Keratinocyte (primary cell): Measurements from ENCODE around the gene CNTNAP1. TPM values are rescaled to one million over a fixed set of nuclear protein-coding genes. Genes with fewer than 3 reads are reported as not detected.

Experiments
- DNase-seq: peaks from one replicate; pipeline ENCODE4 v3.0.0-alpha.2; 2011; ENCODE audit warnings: low read depth, missing footprints, low spot score
- FAIRE-seq: peaks from 2 replicates; lab custom pipeline; 2011; peaks lifted over from hg19 to GRCh38; lab: Jason Lieb, UNC
- H2AFZ ChIP-seq: 2 replicates; pipeline ENCODE4 v1.6.0; 2012; ENCODE audit warnings: low read length, control low read depth, inconsistent platforms; ENCODE audit not compliant: control insufficient read depth
- H3K27ac ChIP-seq: 2 replicates; pipeline ENCODE4 v1.5.1; 2011; ENCODE audit warnings: low read length; ENCODE audit not compliant: control insufficient read depth, insufficient read depth
- H3K27me3 ChIP-seq: 3 replicates; pipeline ENCODE4 v1.6.0; 2011; ENCODE audit warnings: low read length; ENCODE audit not compliant: control insufficient read depth, insufficient read depth; ENCODE audit errors: extremely low read depth
- H3K36me3 ChIP-seq, 2 experiments: 2 replicates in 1 of 2; 3 replicates in 1 of 2; pipeline ENCODE4 v1.5.1; 2011; ENCODE audit warnings: low read length in 2 of 2, mild to moderate bottlenecking in 1 of 2; ENCODE audit not compliant: control insufficient read depth in 2 of 2, insufficient read depth in 2 of 2; ENCODE audit errors: extremely low read depth in 1 of 2
- H3K4me1 ChIP-seq: 3 replicates; pipeline ENCODE4 v1.5.1; 2011; ENCODE audit warnings: low read length; ENCODE audit not compliant: control insufficient read depth, insufficient read depth; ENCODE audit errors: extremely low read depth
- H3K4me2 ChIP-seq: 3 replicates; pipeline ENCODE4 v1.6.0; 2011; ENCODE audit warnings: low read depth, low read length; ENCODE audit not compliant: control insufficient read depth, insufficient read depth; ENCODE audit errors: extremely low read depth
- H3K4me3 ChIP-seq, 3 experiments: fragments of 200-600 bp in 1 of 3; sonication (generic) in 1 of 3; 2 replicates in 2 of 3; 3 replicates in 1 of 3; pipeline ENCODE4 v1.5.1; 2011 to 2016; ENCODE audit warnings: low read length in 3 of 3, mild to moderate bottlenecking in 3 of 3, control low read depth in 2 of 3, inconsistent platforms in 1 of 3, low read depth in 1 of 3, mixed read lengths in 1 of 3, mixed run types in 1 of 3, moderate library complexity in 1 of 3; ENCODE audit not compliant: control insufficient read depth in 2 of 3, insufficient read depth in 2 of 3; ENCODE audit errors: extremely low read depth in 1 of 3
- H3K79me2 ChIP-seq: 2 replicates; pipeline ENCODE4 v1.6.0; 2012; ENCODE audit warnings: low read length; ENCODE audit not compliant: control insufficient read depth, insufficient read depth
- H3K9ac ChIP-seq: 3 replicates; pipeline ENCODE4 v1.6.0; 2011; ENCODE audit warnings: low read length; ENCODE audit not compliant: control insufficient read depth, insufficient read depth; ENCODE audit errors: extremely low read depth
- H3K9me1 ChIP-seq: 3 replicates; pipeline ENCODE4 v1.6.0; 2011; ENCODE audit warnings: low read length; ENCODE audit not compliant: control insufficient read depth, insufficient read depth; ENCODE audit errors: extremely low read depth
- H3K9me3 ChIP-seq: 2 replicates; pipeline ENCODE4 v1.5.1; 2012; ENCODE audit warnings: low read depth, low read length; ENCODE audit not compliant: control insufficient read depth
- H4K20me1 ChIP-seq: 3 replicates; pipeline ENCODE4 v1.6.0; 2011; ENCODE audit warnings: low read length; ENCODE audit not compliant: control insufficient read depth, insufficient read depth; ENCODE audit errors: extremely low read depth
- EZH2 ChIP-seq: IDR thresholded peaks from one replicate; pipeline ENCODE4 v1.6.1; 2012; ENCODE audit warnings: inconsistent platforms, mild to moderate bottlenecking, low read length, moderate library complexity
- dilution Hi-C: fragments of 300-500 bp; cut with MboI; formaldehyde crosslinking; loops from one replicate; pipeline ENCODE4 v1.7.0; 2020; ENCODE audit warnings: low sequenced_read_pairs; ENCODE audit not compliant: extremely low pct_ligation_motif_present
- polyA plus RNA-seq, 5 experiments: library from polyadenylated mRNA; depleted of rRNA in 3 of 5; stranded (reverse) in 3 of 5; stranded (forward) in 1 of 5; unstranded in 1 of 5; fragments of >200 nt; gene quantifications; 1 replicate in 1 of 5; 2 replicates in 3 of 5; 3 replicates in 1 of 5; pipeline versions ENCODE4 v1.2.1 to v1.2.3, GENCODE V29; 2011 to 2012; ENCODE audit warnings: missing spikeins in 2 of 5, low read depth in 1 of 5, low replicate concordance in 1 of 5
- TF ChIP-seq, protein P1 (sequence below), 3 experiments: IDR thresholded peaks in 1 of 3; conservative IDR thresholded peaks in 1 of 3; optimal IDR thresholded peaks in 1 of 3; 2 replicates in 2 of 3; 3 replicates in 1 of 3; pipeline versions ENCODE3 to v1.5.1; 2011; ENCODE audit warnings: low read length in 3 of 3, mild to moderate bottlenecking in 3 of 3, moderate library complexity in 2 of 3, control low read depth in 1 of 3, inconsistent platforms in 1 of 3; ENCODE audit not compliant: insufficient read depth in 2 of 3; ENCODE audit errors: extremely low read depth in 1 of 3

CNTNAP1 gene
- polyA plus RNA-seq, 1 donor (not counting 4 experiments of a cell fraction or from before 2014, with no cell fraction given), result 0.71 TPM

DNA sequence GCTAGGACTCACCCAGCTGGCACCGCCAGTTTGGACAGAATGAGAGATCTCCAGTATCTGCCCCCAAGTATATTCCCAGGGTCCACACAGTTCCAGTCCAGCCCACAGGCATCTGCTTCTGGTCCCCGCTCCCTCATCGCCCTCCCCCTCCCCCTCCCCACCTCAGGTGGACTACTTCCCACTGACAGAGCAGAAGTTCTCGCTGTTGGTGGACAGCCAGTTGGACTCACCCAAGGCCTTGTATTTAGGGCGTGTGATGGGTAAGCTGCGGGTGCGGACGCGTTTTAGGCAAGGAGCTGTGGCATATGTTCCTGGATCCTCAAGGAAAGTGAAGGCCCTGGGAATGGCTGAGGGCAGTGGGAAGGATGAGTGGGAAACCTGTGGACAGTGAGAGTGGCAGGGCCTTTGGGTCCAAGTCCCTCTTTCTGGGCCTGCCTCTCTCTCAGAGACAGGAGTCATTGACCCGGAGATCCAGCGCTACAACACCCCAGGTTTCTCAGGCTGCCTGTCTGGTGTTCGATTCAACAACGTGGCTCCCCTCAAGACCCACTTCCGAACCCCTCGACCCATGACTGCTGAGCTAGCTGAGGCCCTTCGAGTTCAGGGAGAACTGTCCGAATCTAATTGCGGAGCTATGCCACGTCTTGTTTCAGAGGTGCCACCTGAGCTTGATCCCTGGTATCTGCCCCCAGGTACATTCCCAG is 14.9 kb downstream of the CNTNAP1 start:
- dilution Hi-C loops, result no loop called here
- Histone ChIP-seq H3K9me1 (no peaks in the 10 kb centered on the region), H3K9ac (no peak overlapping the region), H3K4me3 (no peak overlapping the region), H3K36me3 (peaks cover 0 to 15% of the 10 kb centered on the region in 2 experiments), H3K27me3 (no peaks in the 10 kb centered on the region), H4K20me1 (no peaks in the 10 kb centered on the region), H3K4me1 (no peaks in the 10 kb centered on the region), H3K79me2 (no peaks in the 10 kb centered on the region), H3K4me2 (no peak overlapping the region), H3K27ac (no peak overlapping the region), H2AFZ (no peak overlapping the region), H3K9me3 (no peaks in the 10 kb centered on the region)
- FAIRE-seq, result no peak
- DNase-seq, result no peak
- TF ChIP-seq, protein P1, sequence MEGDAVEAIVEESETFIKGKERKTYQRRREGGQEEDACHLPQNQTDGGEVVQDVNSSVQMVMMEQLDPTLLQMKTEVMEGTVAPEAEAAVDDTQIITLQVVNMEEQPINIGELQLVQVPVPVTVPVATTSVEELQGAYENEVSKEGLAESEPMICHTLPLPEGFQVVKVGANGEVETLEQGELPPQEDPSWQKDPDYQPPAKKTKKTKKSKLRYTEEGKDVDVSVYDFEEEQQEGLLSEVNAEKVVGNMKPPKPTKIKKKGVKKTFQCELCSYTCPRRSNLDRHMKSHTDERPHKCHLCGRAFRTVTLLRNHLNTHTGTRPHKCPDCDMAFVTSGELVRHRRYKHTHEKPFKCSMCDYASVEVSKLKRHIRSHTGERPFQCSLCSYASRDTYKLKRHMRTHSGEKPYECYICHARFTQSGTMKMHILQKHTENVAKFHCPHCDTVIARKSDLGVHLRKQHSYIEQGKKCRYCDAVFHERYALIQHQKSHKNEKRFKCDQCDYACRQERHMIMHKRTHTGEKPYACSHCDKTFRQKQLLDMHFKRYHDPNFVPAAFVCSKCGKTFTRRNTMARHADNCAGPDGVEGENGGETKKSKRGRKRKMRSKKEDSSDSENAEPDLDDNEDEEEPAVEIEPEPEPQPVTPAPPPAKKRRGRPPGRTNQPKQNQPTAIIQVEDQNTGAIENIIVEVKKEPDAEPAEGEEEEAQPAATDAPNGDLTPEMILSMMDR (optimal IDR thresholded peaks at IDR 0.05 in 1 of 3, IDR thresholded peaks at IDR 0.05 in 1 of 3, conservative IDR thresholded peaks at IDR 0.05 in 1 of 3; ENCODE audit: extremely low read depth in 1 of 3, insufficient read depth in 2 of 3, low read length in 3 of 3), result no peak
- TF ChIP-seq EZH2, result no peak

DNA sequence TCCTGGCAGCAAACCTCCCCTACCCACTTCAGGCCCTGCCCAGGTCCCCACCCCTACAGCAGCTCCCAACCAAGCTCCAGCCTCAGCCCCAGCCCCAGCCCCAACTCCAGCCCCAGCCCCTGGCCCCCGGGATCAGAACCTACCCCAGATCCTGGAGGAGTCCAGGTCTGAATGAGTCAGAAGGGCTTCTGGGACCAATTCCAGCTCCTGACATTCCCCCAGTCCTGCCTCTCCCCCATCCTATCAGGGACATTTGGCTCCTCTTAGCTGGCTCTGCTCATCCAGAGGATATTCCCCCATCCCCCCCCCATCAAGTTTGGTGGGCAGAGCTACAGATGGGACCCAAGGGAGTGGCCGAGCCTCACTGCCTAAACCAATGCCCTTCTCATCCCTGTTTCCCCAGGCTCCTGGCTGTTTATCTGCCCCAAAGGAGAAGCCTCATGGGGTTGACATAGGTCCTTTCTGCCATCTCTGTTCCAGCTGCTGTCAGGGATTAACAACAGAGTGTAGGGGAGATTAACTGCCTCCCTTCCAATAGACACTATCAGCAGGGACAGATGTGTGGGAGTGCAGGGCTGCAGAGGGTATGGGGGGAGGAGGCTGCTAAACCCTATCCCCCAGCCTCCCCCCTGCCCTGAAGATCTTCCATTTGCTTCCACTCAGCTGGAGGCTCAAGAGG is 16.5 kb downstream of the CNTNAP1 start:
- Histone ChIP-seq H3K9me3 (no peaks in the 10 kb centered on the region), H3K27me3 (no peaks in the 10 kb centered on the region), H2AFZ (no peak overlapping the region), H3K4me1 (no peaks in the 10 kb centered on the region), H3K4me3 (no peak overlapping the region), H3K4me2 (no peak overlapping the region), H3K79me2 (no peaks in the 10 kb centered on the region), H3K36me3 (peaks cover 9 to 24% of the 10 kb centered on the region in 2 experiments), H3K27ac (no peak overlapping the region), H4K20me1 (no peaks in the 10 kb centered on the region), H3K9ac (no peak overlapping the region), H3K9me1 (no peaks in the 10 kb centered on the region)
- FAIRE-seq (no peak), DNase-seq (no peak)
- TF ChIP-seq, protein P1 (optimal IDR thresholded peaks at IDR 0.05 in 1 of 3, IDR thresholded peaks at IDR 0.05 in 1 of 3, conservative IDR thresholded peaks at IDR 0.05 in 1 of 3; ENCODE audit: extremely low read depth in 1 of 3, insufficient read depth in 2 of 3, low read length in 3 of 3), result no peak
- no peak for TF ChIP-seq EZH2
- dilution Hi-C loops, result no loop called here
